ENCODE data around the gene FOXD3. TPM values are rescaled to one million over a fixed set of nuclear protein-coding genes. Genes with fewer than 3 reads are reported as not detected.
"Not testable (repeated sequence)": the region's sequence is repeated elsewhere in the genome, so short reads cannot be mapped to it uniquely, and the experiment has no call there.

The FOXD3 gene
- total RNA-seq, 1 experiment from 2014 or later = 0.13 TPM

- Histone ChIP-seq H3K27me3 (replicated peaks) (peaks cover 54% of the 10 kb centered on the region), H3K4me1 (replicated peaks) (peaks cover 21% of the 10 kb centered on the region), H3K9me3 (replicated peaks) (peaks cover 4% of the 10 kb centered on the region; the same call in 1 of the 2 replicates), H3K4me3 (no peak overlapping the region), H3K36me3 (no peaks in the 10 kb centered on the region), H3K27ac (no peak overlapping the region)
- DNase-seq (ENCODE audit: low read depth in 1 of 2, low spot score in 2 of 2) = no peak
Observed at GRCh38 chr1:63325279-63325985, 3.1 kb downstream of the FOXD3 start.

- peaks cover 58% of the 10 kb centered on the region for H3K27me3 ChIP-seq (replicated peaks)
- no peak overlapping the region for H3K4me3 ChIP-seq
- H3K4me1 ChIP-seq (replicated peaks) = peaks cover 21% of the 10 kb centered on the region
- DNase-seq (ENCODE audit: low read depth in 1 of 2, low spot score in 2 of 2) = no peak
- H3K36me3 ChIP-seq = no peaks in the 10 kb centered on the region
- peaks cover 4% of the 10 kb centered on the region; the same call in 1 of the 2 replicates for H3K9me3 ChIP-seq (replicated peaks)
- H3K27ac ChIP-seq = no peak overlapping the region
Observed at GRCh38 chr1:63326106-63326472, 3.7 kb downstream of the FOXD3 start.

GRCh38 chr1:63326473-63327380 is 4.4 kb downstream of the FOXD3 start:
- Histone ChIP-seq H3K4me1 (replicated peaks) (peaks cover 21% of the 10 kb centered on the region), H3K9me3 (replicated peaks) (peaks cover 4% of the 10 kb centered on the region; the same call in 1 of the 2 replicates), H3K27ac (no peak overlapping the region), H3K27me3 (replicated peaks) (peaks cover 60% of the 10 kb centered on the region), H3K4me3 (no peak overlapping the region), H3K36me3 (no peaks in the 10 kb centered on the region)
- no peak for DNase-seq (ENCODE audit: low read depth in 1 of 2, low spot score in 2 of 2)

GRCh38 chr1:63327417-63328054 is 5.2 kb downstream of the FOXD3 start:
- peaks cover 52% of the 10 kb centered on the region for H3K27me3 ChIP-seq (replicated peaks)
- no peaks in the 10 kb centered on the region for H3K36me3 ChIP-seq
- H3K4me1 ChIP-seq (replicated peaks) = peaks cover 19% of the 10 kb centered on the region
- no peak overlapping the region for H3K27ac ChIP-seq
- H3K9me3 ChIP-seq (replicated peaks) = peaks cover 4% of the 10 kb centered on the region; the same call in 1 of the 2 replicates
- H3K4me3 ChIP-seq = no peak overlapping the region
- DNase-seq (ENCODE audit: low read depth in 1 of 2, low spot score in 2 of 2) = peak; percentile 34 to 62

GRCh38 chr1:63328122-63328521 is 5.8 kb downstream of the FOXD3 start:
- Histone ChIP-seq H3K4me1 (replicated peaks) (peaks cover 13% of the 10 kb centered on the region), H3K27ac (no peak overlapping the region), H3K27me3 (replicated peaks) (peaks cover 49% of the 10 kb centered on the region), H3K4me3 (no peak overlapping the region), H3K36me3 (no peaks in the 10 kb centered on the region), H3K9me3 (replicated peaks) (peaks cover 4% of the 10 kb centered on the region; the same call in 1 of the 2 replicates)
- DNase-seq (ENCODE audit: low read depth in 1 of 2, low spot score in 2 of 2) = no peak

GRCh38 chr1:63328781-63329180 is 6.4 kb downstream of the FOXD3 start:
- peaks cover 7% of the 10 kb centered on the region for H3K4me1 ChIP-seq (replicated peaks)
- H3K27ac ChIP-seq = no peak overlapping the region
- H3K27me3 ChIP-seq (replicated peaks) = peaks cover 48% of the 10 kb centered on the region
- peaks cover 2% of the 10 kb centered on the region; the same call in 1 of the 2 replicates for H3K9me3 ChIP-seq (replicated peaks)
- DNase-seq (ENCODE audit: low read depth in 1 of 2, low spot score in 2 of 2) = no peak
- no peaks in the 10 kb centered on the region for H3K36me3 ChIP-seq
- no peak overlapping the region for H3K4me3 ChIP-seq

GRCh38 chr1:63329621-63330330 is 7.4 kb downstream of the FOXD3 start:
- H3K4me3 ChIP-seq = no peak overlapping the region
- no peaks in the 10 kb centered on the region for H3K9me3 ChIP-seq (replicated peaks)
- no peak for DNase-seq (ENCODE audit: low read depth in 1 of 2, low spot score in 2 of 2)
- H3K27me3 ChIP-seq (replicated peaks) = peaks cover 38% of the 10 kb centered on the region
- no peaks in the 10 kb centered on the region for H3K4me1 ChIP-seq (replicated peaks)
- H3K36me3 ChIP-seq = no peaks in the 10 kb centered on the region
- no peak overlapping the region for H3K27ac ChIP-seq

- H3K27ac ChIP-seq = no peak overlapping the region
- peaks cover 32% of the 10 kb centered on the region for H3K27me3 ChIP-seq (replicated peaks)
- no peaks in the 10 kb centered on the region for H3K36me3 ChIP-seq
- H3K4me1 ChIP-seq (replicated peaks) = no peaks in the 10 kb centered on the region
- H3K9me3 ChIP-seq (replicated peaks) = no peaks in the 10 kb centered on the region
- no peak for DNase-seq (ENCODE audit: low read depth in 1 of 2, low spot score in 2 of 2)
- no peak overlapping the region for H3K4me3 ChIP-seq
Observed at GRCh38 chr1:63330331-63330916, 8.1 kb downstream of the FOXD3 start.

GRCh38 chr1:63342402-63342801 is 20.0 kb downstream of the FOXD3 start:
- Histone ChIP-seq H3K27me3 (replicated peaks) (peaks cover 4% of the 10 kb centered on the region; the same call in 1 of the 2 replicates), H3K4me1 (replicated peaks) (no peaks in the 10 kb centered on the region), H3K4me3 (no peak overlapping the region), H3K27ac (no peak overlapping the region), H3K36me3 (no peaks in the 10 kb centered on the region), H3K9me3 (replicated peaks) (no peaks in the 10 kb centered on the region)
- no peak for DNase-seq (ENCODE audit: low read depth in 1 of 2, low spot score in 2 of 2)

- DNase-seq (ENCODE audit: low read depth in 1 of 2, low spot score in 2 of 2) = no peak
Observed at GRCh38 chr1:63343922-63344321, 21.6 kb downstream of the FOXD3 start.

GRCh38 chr1:63350320-63350719 is 28.0 kb downstream of the FOXD3 start:
- Histone ChIP-seq H3K4me1 (replicated peaks) (no peaks in the 10 kb centered on the region), H3K4me3 (no peak overlapping the region), H3K36me3 (no peaks in the 10 kb centered on the region), H3K27ac (no peak overlapping the region), H3K27me3 (replicated peaks) (peaks cover 26% of the 10 kb centered on the region), H3K9me3 (replicated peaks) (no peaks in the 10 kb centered on the region)
- no peak for DNase-seq (ENCODE audit: low read depth in 1 of 2, low spot score in 2 of 2)

More at GRCh38 chr1:63343922-63344321, 21.6 kb downstream of the FOXD3 start:
- H3K9me3 ChIP-seq (replicated peaks) = no peaks in the 10 kb centered on the region
- no peaks in the 10 kb centered on the region for H3K4me1 ChIP-seq (replicated peaks)
- H3K36me3 ChIP-seq = no peaks in the 10 kb centered on the region
- no peak overlapping the region for H3K4me3 ChIP-seq
- peaks cover 4% of the 10 kb centered on the region; the same call in 1 of the 2 replicates for H3K27me3 ChIP-seq (replicated peaks)
- no peak overlapping the region for H3K27ac ChIP-seq

- DNase-seq (ENCODE audit: low read depth in 1 of 2, low spot score in 2 of 2) = no peak
- no peak overlapping the region for H3K4me3 ChIP-seq
- no peaks in the 10 kb centered on the region for H3K36me3 ChIP-seq
- no peaks in the 10 kb centered on the region for H3K9me3 ChIP-seq (replicated peaks)
- H3K4me1 ChIP-seq (replicated peaks) = no peaks in the 10 kb centered on the region
- no peak overlapping the region for H3K27ac ChIP-seq
- peaks cover 28% of the 10 kb centered on the region for H3K27me3 ChIP-seq (replicated peaks)
Observed at GRCh38 chr1:63352736-63353135, 30.4 kb downstream of the FOXD3 start.

GRCh38 chr1:63356234-63356633 is 33.9 kb downstream of the FOXD3 start:
- DNase-seq (ENCODE audit: low read depth in 1 of 2, low spot score in 2 of 2); H3K4me3 ChIP-seq; H3K36me3 ChIP-seq; H3K4me1 ChIP-seq (replicated peaks); H3K27ac ChIP-seq; H3K9me3 ChIP-seq (replicated peaks): not testable (repeated sequence)
- peaks cover 28% of the 10 kb centered on the region for H3K27me3 ChIP-seq (replicated peaks)

Measured in SJSA1 (cell line).